Body of pancreas (tissue), 4 donors: ENCODE data around the gene SLC4A1AP. TPM values are rescaled to one million over a fixed set of nuclear protein-coding genes. Genes with fewer than 3 reads are reported as not detected.
A peak's percentile ranks its signal among the peaks of the same experiment; 100 is the strongest.
"Not testable (repeated sequence)": the region's sequence is repeated elsewhere in the genome, so short reads cannot be mapped to it uniquely, and the experiment has no call there.

Experiments
- ATAC-seq: fragments of 150-250 bp; one replicate; pipeline ENCODE4 v1.9.1; 2016
- DNase-seq, 4 donors: peaks; one replicate each; pipeline ENCODE4 v3.0.0-alpha.2; 2019
- H3K27ac ChIP-seq, 4 donors: fragments of 200-600 bp; sonication (generic); 1 replicate in 3 of 4; 2 replicates in 1 of 4; pipeline versions ENCODE4 v1.5.1 to v1.6.1; 2016 to 2019; ENCODE audit warnings: mild to moderate bottlenecking in 1 of 4, mixed read lengths in 1 of 4, moderate library complexity in 1 of 4
- H3K27me3 ChIP-seq, 2 donors: fragments of 200-600 bp; sonication (generic); one replicate each; pipeline ENCODE4 v1.6.0; 2016; ENCODE audit warnings: mild to moderate bottlenecking in 1 of 2
- H3K36me3 ChIP-seq, 2 donors: fragments of 200-600 bp; sonication (generic); replicated peaks in 1 of 2; 2 replicates each; pipeline ENCODE4 v1.5.1; 2016; ENCODE audit warnings: low read depth in 2 of 2; ENCODE audit not compliant: insufficient read depth in 1 of 2
- H3K4me1 ChIP-seq: fragments of 200-600 bp; sonication (generic); one replicate; pipeline ENCODE4 v1.6.0; 2016
- H3K4me3 ChIP-seq, 2 donors: fragments of 200-600 bp; sonication (generic); 1 replicate in 1 of 2; 2 replicates in 1 of 2; pipeline ENCODE4 v1.5.1; 2016 to 2019
- H3K9me3 ChIP-seq, 3 donors: fragments of 200-600 bp; sonication (generic); 1 replicate in 2 of 3; 2 replicates in 1 of 3; pipeline ENCODE4 v1.5.1; 2016
- POLR2A ChIP-seq, 3 donors: fragments of 450-650 bp; IDR thresholded peaks; one replicate each; pipeline ENCODE4 v1.6.1; 2016; ENCODE audit warnings: antibody characterized with exemption in 3 of 3, mild to moderate bottlenecking in 2 of 3
- WGBS, 2 donors: methylation state at CpG; one replicate each; pipeline ENCODE4 v1.1.5; 2017; 5-methylcytosine and 5-hydroxymethylcytosine counted together
- intact Hi-C: fragments of 100-400 bp; cut with DNase I; formaldehyde crosslinking; loops from one replicate; pipeline ENCODE4 v1.15.1; 2023
- total RNA-seq, 2 donors: library from RNA; depleted of rRNA; stranded (reverse); fragments of >200 nt; gene quantifications; one replicate each; pipeline ENCODE4 v1.1.0, GENCODE V29; 2016
- TF ChIP-seq, protein P1 (sequence below), 7 experiments: fragments of 450-650 bp in 4 of 7; fragments of 200-600 bp in 3 of 7; sonication (generic) in 3 of 7; IDR thresholded peaks; one replicate each; pipeline ENCODE4 v1.5.1; 2016 to 2019; ENCODE audit warnings: antibody characterized with exemption in 7 of 7

Gene SLC4A1AP
- total RNA-seq, 2 donors from 2014 or later, result 15.6 to 22.4 TPM

DNA sequence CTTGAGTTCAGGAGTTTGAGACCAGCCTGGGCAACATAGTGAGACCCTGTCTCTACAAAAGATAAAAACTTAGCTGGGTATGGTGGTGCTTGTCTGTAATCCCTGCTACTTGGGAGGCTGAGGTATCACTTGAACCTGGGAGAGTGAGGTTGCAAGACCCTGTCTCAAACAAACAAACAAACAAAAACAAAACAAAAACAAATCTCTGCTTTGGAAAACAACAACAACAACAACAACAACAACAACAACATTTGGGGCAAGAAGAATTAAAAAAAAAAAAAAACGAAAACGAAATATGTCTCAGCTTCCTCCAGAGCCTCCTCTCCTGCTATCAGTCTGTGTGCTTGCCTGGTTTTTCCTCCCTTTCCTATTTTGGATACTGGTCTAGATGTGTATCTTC lies 16.9 kb downstream of the SLC4A1AP start:
- 37 to 43% methylated on average over 2 of the region's 2 CpGs for WGBS, 2 donors
- peak overlapping the region in 3 of 4 donors; percentile 27 to 75 (median 60) for H3K27ac ChIP-seq

DNA sequence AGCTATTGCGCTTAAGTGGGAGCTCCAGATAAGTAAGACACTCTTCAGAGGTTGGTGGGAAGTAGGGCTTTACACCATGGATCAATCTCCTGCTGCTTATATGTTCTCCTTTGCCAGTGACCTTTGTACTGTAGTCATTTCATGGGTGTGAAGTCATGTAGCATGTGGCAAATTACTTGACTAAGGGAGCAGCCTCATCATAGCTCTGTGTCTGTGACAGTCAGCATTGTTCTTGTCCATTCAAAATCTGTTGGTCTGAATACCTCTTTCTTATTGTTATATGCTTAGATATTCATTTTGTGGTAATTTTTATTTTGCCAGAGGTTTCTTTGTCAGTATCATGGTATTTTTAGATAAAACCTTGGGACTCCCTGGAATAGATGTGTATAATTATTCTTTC lies 18.2 kb downstream of the SLC4A1AP start:
- H3K9me3 ChIP-seq, result no peaks in the 10 kb centered on the region
- intact Hi-C loops, result no loop called here
- ATAC-seq (peak; percentile 66), DNase-seq (peak in 1 of 4 donors; percentile 31)
- H3K36me3 ChIP-seq, result peaks cover 0 to 9% of the 10 kb centered on the region in 2 donors
- H3K27me3 ChIP-seq, result no peaks in the 10 kb centered on the region
- WGBS, 2 donors, result 8 to 54% methylated on average over 1 of the region's 1 CpG
- H3K4me1 ChIP-seq, result peaks cover 49% of the 10 kb centered on the region
- TF ChIP-seq, protein P1, sequence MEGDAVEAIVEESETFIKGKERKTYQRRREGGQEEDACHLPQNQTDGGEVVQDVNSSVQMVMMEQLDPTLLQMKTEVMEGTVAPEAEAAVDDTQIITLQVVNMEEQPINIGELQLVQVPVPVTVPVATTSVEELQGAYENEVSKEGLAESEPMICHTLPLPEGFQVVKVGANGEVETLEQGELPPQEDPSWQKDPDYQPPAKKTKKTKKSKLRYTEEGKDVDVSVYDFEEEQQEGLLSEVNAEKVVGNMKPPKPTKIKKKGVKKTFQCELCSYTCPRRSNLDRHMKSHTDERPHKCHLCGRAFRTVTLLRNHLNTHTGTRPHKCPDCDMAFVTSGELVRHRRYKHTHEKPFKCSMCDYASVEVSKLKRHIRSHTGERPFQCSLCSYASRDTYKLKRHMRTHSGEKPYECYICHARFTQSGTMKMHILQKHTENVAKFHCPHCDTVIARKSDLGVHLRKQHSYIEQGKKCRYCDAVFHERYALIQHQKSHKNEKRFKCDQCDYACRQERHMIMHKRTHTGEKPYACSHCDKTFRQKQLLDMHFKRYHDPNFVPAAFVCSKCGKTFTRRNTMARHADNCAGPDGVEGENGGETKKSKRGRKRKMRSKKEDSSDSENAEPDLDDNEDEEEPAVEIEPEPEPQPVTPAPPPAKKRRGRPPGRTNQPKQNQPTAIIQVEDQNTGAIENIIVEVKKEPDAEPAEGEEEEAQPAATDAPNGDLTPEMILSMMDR (IDR thresholded peaks at IDR 0.05), result no peak
- TF ChIP-seq POLR2A (IDR thresholded peaks at IDR 0.05), result peak in 1 of 3 donors; percentile 18
- H3K27ac ChIP-seq, result peak overlapping the region in 3 of 4 donors; percentile 60 to 75 (median 64)
- H3K4me3 ChIP-seq, result no peak overlapping the region

More for the DNA sequence above, 16.9 kb downstream of the SLC4A1AP start:
- intact Hi-C loops, result no loop called here
- peaks cover 0 to 12% of the 10 kb centered on the region in 2 donors for H3K36me3 ChIP-seq
- no peak overlapping the region for H3K4me3 ChIP-seq
- no peak for DNase-seq
- no peak for ATAC-seq
- no peaks in the 10 kb centered on the region for H3K9me3 ChIP-seq
- TF ChIP-seq POLR2A (IDR thresholded peaks at IDR 0.05), result no peak
- TF ChIP-seq, protein P1 (IDR thresholded peaks at IDR 0.05), result no peak
- H3K27me3 ChIP-seq, result no peaks in the 10 kb centered on the region
- H3K4me1 ChIP-seq, result peaks cover 49% of the 10 kb centered on the region

DNA sequence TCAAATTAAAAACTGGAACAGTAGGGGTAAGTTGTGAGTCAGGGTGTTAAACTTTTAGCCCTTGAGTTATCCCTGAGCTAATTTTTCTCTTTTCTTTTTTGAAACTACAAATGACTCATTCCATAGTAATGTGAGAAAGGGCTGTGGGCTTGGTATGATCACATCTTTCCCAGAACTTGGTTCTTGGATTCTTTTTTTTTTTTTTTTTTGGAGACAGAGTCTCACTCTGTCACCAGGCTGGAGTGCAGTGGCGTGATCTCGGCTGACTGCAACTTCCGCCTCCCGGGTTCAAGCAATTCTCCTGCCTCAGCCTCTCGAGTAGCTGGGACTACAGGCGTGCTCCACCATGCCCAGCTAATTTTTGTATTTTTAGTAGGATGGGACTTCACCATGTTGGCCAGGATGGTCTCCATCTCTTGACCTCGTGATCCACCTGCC lies 18.7 kb downstream of the SLC4A1AP start:
- Histone ChIP-seq H3K27ac (peak overlapping the region in 3 of 4 donors; percentile 60 to 75 (median 64)), H3K4me1 (peaks cover 49% of the 10 kb centered on the region)
- H3K9me3 ChIP-seq, DNase-seq, H3K27me3 ChIP-seq, H3K4me3 ChIP-seq, H3K36me3 ChIP-seq, intact Hi-C loops: not testable (repeated sequence)
- peak; percentile 57 for ATAC-seq
- 82 to 87% methylated on average over 5 to 7 of the region's 7 CpGs for WGBS, 2 donors

DNA sequence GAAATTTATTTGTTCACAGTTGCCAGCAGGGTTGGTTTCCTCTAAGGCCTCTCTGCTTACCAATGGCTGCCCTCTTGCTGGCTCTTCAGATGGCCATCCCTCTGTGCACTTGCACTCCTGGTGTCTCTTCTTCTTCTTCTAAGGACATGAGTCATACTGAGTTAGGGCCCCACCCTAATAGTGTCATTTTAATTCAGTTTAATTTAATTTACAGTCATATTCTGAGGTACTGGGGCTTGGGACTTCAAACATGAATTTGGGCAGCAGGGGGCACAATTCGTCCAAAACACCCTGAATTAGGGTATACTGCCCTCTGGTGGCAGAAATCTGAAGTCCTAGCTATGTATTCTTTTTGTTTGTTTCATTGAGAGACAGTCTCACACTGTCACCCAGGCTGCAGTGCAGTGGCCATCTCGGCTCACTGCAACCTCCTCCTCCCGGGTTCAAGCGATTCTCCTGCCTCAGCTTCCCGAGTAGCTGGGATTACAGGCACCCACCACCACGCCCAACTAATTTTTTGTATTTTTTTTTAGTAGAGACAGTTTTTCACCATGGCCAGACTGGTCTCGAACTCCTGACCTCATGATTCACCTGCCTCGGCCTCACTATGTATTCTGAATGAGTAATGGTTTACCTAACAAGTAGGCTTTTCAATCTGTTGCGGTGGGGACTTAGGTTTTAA lies 19.8 kb downstream of the SLC4A1AP start:
- Histone ChIP-seq H3K27ac (peak overlapping the region in 2 of 4 donors; percentile 60 to 75), H3K4me3 (no peak overlapping the region), H3K27me3 (no peaks in the 10 kb centered on the region), H3K4me1 (peaks cover 49% of the 10 kb centered on the region), H3K36me3 (peaks cover 0 to 6% of the 10 kb centered on the region in 2 donors), H3K9me3 (no peaks in the 10 kb centered on the region)
- TF ChIP-seq POLR2A (IDR thresholded peaks at IDR 0.05), result no peak
- TF ChIP-seq, protein P1 (IDR thresholded peaks at IDR 0.05), result peak; percentile 92 to 99 (median 98)
- intact Hi-C loops, result no loop called here
- DNase-seq (peak; percentile 82 to 91 (median 90)), ATAC-seq (peak; percentile 80)
- 31 to 36% methylated on average over 9 of the region's 9 CpGs for WGBS, 2 donors

DNA sequence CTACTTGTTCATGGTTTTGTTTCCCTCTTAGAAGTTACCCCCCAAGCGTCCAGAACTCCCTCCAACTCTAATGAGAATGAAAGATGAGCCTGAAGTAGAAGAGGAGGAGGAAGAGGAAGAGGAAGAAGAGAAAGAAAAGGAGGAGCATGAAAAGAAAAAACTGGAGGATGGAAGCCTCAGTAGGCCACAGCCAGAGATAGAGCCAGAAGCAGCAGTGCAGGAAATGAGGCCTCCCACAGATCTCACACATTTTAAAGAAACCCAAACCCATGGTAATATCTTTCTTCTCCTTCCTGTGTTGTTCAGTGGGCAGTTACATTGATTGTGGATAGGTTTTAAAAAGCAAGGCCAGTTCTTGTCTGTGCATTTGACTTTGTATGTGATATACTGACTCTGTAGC lies 21.3 kb downstream of the SLC4A1AP start:
- DNase-seq, H3K4me3 ChIP-seq, H3K9me3 ChIP-seq, ATAC-seq, H3K27me3 ChIP-seq, intact Hi-C loops, H3K27ac ChIP-seq: not testable (repeated sequence)
- Histone ChIP-seq H3K36me3 (peaks cover 0 to 12% of the 10 kb centered on the region in 2 donors), H3K4me1 (peaks cover 39% of the 10 kb centered on the region)
- WGBS, 2 donors, result 72 to 96% methylated on average over 1 of the region's 1 CpG
